OCI-M2 (cell line): ENCODE data around the gene KCNQ1.

Source experiments
- DNase-seq: peaks from one replicate; lab custom pipeline; 2025; ENCODE audit not compliant: unreplicated experiment; lab: John Stamatoyannopoulos, UW

Gene KCNQ1

DNA sequence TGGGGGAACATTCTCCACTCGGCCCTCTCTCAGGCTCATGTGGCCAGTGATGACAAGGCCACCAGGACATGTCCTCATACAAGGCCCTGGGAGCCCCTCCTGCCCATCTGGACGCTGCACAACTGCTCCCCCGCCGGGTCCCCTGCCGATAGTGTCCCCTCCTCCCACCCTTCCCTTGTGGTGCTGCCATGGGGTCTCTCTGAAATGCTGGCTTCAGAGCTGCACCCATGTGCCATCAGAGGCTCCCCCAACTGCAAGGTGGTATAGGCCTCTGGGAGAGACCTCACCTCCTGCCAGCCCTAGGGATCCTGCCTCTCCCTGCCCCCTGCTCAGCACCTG, 142.0 kb downstream of the KCNQ1 start:
- DNase-seq: no peak

DNA sequence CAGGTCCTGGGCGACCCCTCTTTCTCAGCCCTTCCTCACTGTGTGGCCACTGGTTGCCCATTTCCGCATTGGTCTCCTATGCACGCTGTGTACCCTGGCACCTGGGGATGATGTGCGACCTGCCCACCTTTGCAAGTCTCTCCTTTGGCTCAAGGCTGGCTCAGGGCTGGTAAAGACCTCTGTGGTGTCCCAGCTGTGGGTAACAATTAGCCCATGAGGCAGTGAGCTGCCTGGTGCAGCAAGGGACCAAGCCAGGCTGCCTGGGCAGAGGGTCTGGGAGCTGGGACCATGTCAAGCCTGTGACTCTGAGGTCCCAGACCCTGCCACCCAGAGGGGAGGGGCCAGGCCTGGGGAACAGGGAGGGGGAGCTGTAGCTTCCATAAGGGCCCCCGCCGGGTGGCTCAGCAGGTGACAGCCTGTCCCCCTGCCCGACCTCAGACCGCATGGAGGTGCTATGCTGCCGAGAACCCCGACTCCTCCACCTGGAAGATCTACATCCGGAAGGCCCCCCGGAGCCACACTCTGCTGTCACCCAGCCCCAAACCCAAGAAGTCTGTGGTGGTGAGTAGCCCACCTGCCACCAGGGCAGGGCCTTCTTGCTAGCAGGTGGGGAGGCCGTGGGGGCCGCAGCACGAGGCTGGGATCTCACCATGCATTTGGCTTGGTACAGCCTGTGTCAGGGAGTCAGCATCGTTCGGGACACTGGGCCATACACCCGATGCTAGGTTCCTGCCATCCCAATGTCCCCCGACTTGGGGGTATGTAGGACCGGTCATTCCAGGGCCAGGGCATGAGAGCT, 142.5 kb downstream of the KCNQ1 start:
- no peak for DNase-seq

- no peak for DNase-seq
These were observed 143.4 kb downstream of the KCNQ1 start for GRCh38 chr11:2587976-2588748.

- no peak for DNase-seq
These were observed 144.2 kb downstream of the KCNQ1 start for GRCh38 chr11:2588809-2589537.

- no peak for DNase-seq
These were observed 144.7 kb downstream of the KCNQ1 start for GRCh38 chr11:2589538-2589934.

GRCh38 chr11:2590131-2590964, 145.5 kb downstream of the KCNQ1 start:
- DNase-seq: no peak

DNA sequence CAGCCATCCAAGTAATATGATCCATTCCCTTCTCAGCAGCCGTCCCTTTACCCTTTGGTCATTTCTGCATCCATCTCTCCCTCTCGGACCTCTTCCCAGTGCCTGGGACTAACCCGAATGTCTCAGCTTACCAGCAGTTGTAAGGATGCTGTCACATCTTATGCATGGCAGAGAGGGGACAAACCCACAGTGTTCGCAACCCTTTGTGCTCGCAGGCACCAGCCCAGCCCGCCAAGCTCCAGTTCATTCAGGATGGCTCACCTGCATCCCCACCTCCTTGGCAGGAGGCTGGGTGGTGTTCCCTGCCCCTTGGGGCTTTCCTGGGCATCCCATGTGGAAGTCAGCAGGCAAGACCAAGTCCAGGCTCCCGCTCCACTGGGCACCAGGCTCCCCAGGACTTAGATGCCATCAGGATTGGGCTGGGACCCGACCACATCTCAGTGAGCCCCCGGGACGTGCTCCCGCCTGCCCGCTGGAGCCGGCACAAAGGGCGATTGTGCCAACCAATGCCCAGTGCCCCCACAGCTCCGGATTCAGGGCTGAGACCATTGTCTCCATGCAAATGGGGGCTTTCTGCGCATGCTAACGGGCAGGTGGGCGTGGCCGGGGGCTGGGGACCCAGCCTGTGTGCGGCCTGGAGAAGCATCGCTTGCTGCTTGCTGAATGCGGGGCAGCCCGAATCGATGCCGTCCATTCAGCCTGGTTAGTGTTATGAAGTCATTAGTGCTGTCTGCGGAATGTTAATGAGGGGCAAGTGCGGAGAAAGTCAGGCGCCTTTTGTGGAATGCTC, 146.4 kb downstream of the KCNQ1 start:
- no peak for DNase-seq

- DNase-seq: no peak
These were observed 147.0 kb downstream of the KCNQ1 start for GRCh38 chr11:2591805-2592204.

DNA sequence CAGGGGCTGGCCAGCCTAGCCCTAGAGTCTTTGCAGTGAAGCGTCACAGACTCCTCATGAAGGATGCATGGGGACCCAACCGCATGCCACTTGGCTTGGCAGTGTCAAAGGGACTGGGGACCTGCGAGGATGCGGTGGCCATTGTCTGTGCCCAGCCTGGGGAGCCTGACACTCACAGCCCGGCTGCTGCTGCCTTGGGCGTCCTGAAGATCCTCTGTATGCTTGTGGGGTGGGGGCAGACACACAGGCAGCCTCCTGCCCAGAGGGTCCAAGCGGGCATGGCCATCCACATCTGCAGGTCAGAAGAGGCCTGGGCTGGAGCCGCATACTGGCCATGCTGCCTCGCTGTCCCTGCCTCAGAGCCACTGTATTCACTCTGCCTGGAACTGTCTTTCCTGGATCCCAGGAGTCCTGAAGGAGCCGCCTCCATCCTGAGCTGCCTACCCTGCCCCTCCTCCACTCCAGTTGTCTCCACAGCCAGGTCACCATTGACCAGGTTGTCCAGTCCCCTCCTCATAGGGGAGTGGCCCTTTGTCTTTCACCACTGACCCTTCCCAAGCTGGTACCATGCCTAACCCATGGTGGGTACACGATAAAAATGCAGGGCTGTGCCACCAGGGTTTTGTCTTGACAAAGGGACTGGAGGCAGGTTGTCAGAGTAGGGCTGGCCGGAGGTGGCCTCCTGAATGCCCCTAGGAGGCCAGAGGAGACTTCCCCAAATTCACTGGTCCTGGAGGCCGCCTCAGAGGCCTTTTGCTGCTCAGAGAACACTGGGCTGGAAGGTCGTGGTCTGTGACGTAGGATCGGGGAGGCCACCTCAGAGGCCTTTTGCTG, 148.0 kb downstream of the KCNQ1 start:
- DNase-seq: no peak

DNA sequence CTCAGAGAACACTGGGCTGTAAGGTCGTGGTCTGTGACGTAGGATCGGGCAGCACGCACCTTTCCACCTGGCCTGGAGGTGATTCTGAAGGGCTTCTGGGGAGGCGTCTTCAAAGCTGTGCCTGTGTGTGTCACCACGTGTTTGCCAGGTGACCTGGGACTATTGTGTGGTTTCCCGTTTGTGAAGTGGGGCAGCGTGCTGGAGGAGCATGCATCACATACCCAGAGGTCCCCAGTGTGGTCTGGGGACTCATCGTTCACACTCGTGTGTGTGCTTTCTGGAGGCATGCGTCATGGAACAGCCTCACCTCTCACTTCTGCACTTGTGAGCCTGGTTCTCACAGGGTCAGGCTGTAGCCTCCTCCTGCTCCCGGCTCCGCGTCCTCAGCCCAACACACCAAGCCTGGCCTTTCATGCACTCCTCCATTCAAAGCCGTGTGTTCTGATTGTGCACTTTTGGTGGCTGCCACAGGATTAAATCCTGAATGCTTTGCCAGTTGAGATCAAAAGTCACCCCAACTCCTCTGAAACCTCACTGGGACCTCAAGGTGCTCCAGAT, 148.7 kb downstream of the KCNQ1 start:
- no peak for DNase-seq

- DNase-seq: no peak
These were observed 149.5 kb downstream of the KCNQ1 start for GRCh38 chr11:2594267-2594666.

DNA sequence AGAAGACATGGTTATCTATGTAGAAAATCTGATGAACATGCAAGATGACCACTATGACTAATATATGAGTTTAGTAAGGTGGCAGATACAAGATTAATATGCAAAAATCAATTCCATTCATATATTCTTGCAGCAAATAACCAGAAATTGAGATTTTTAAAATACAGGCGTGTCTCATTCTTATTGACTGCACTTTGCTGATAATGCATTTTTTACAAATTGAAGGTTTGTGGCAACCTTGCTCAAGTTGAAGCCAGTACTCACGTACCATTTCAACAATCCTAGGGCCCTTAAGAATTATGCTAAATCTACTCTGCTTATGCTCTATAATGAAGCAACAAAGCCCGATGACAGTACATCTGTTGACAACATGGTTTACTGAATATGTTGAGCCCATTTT, 150.4 kb downstream of the KCNQ1 start:
- DNase-seq: no peak

GRCh38 chr11:2599561-2600189, 154.9 kb downstream of the KCNQ1 start:
- no peak for DNase-seq

DNA sequence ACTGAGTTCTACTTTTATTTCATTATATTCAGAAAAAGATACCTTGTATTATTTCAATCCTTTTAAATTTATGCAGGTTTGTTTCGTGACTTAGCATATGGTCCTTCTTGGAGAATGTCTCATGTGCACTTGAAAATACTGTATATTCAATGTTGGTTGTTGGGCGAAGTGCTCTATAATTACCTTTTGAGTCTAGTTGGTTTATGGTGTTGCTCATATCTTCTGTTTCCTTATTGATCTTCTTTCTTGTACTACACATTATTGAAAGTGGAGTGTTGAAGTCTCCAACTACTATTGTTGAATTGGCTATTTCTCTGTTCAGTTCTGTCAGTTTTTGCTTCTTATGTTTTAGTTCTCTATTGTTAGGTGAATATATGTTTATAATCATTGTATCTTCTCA, 164.5 kb downstream of the KCNQ1 start:
- DNase-seq: no peak

DNA sequence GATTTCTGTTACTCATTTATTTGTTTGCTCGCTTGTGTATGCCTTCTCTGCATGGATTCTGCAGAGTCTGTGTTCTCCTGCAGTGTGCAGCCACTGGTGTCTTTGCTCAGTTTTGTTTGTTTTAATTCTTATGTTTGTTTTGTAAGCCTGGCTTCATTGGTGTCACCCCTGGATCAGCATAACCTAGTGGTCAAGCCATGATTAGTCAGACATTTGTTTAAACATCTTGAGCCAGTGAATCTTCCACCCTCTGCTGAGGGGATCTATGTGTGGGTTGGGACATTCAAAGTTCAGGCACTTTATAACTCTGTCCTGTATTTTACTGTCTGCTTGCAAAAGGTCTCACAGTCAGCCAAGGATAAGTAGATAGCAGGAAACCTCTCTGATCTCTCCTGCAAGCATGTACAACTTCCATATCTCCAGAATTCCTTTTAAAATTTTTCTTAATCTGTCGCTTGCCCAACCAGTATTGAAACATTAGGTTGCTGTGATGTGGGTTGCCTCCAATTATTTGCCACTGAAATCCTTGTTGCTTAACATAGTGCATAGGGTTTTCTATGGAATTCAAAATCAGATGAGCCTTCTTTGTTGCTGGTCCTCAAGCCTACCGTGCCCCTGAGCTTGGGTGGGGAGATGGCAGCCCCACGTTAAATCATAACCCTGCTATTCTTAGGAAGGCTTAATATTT, 168.2 kb downstream of the KCNQ1 start:
- no peak for DNase-seq

DNA sequence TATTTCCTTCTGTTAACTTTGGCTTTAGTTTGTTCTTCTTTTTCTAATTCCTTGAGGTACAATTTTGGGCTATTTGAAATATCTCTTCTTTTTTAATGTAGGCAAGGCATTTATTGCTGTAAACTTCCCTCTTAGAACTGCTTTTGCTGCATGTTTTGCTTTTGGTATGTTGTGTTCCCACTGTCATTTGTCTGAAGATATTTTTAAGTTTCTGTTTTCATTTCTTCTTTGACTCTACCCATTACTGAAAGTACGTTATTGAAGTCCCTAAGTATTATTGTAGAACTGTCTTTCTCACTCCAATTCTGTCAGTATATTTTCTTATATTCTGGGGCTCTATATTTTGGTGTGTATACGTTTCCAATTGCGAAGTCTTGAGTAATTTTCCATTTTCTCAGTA, 177.1 kb downstream of the KCNQ1 start:
- DNase-seq: no peak

- DNase-seq: no peak
These were observed 180.4 kb downstream of the KCNQ1 start for GRCh38 chr11:2625183-2625582.

GRCh38 chr11:2630679-2631078, 185.9 kb downstream of the KCNQ1 start:
- DNase-seq: no peak
